H1 (cell line): ENCODE measurements around the gene TNS4. TPM values are rescaled to one million over a fixed set of nuclear protein-coding genes. Genes with fewer than 3 reads are reported as not detected.

Experiments
- ZNF274 ChIP-seq: IDR thresholded peaks from 2 replicates; pipeline ENCODE4 v1.7.0; 2012; ENCODE audit warnings: low read length, borderline replicate concordance; ENCODE audit errors: extremely low read depth
- polyA plus RNA-seq, 7 experiments: library from polyadenylated mRNA; depleted of rRNA in 3 of 7; stranded (reverse) in 5 of 7; unstranded in 2 of 7; fragments of >200 nt in 5 of 7; fragments of 200-250 nt in 2 of 7; gene quantifications; 1 replicate in 5 of 7; 2 replicates in 1 of 7; 4 replicates in 1 of 7; pipeline versions ENCODE4 v1.2.1 to v1.2.3, GENCODE V29; 2011 to 2013; ENCODE audit warnings: missing spikeins in 2 of 7, mixed read lengths in 2 of 7
- total RNA-seq: library from RNA; stranded (reverse); fragmentation: NEBNext Ultra II Directional; extraction: Animal tissue kit (Norgen Biotek cat#: 25700); gene quantifications from 2 replicates; pipeline ENCODE4 v1.2.1, GENCODE V29; 2021

Gene TNS4
- total and polyA plus RNA-seq, 2 of the 8 experiments (the other 6 are each of a cell fraction or from before 2014, with no cell fraction given), result 0.20 to 0.21 TPM

DNA sequence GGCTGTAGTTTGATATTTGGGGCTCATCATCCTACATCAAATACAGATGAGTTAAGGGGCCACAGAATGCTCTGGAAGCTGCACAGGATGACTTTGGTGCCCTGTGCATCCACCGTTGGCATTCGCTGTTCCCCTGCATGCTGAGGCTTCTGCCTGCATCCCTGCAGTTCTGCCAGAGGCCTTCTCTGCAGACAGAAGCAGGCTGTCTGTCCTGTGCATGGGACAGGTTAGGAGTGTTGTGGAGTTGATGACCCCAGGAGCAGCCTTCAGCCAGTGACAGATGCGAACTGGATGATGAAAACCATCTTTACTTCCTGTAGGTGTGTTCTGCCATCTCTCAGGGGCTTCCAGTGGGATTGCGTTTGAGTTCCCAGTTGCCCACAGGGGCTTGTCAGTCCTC lies 13.6 kb upstream of the TNS4 start (continued):
- no peak for TF ChIP-seq ZNF274
- TF ChIP-seq, all 59 proteins: peak for 0
